IPS DF 4.7 (cell line): Measurements from ENCODE around the gene TCF4.

ENCODE experiments used
- DNase-seq: peaks from one replicate; pipeline ENCODE4 v3.0.0-alpha.2; 2013; ENCODE audit warnings: low spot score; ENCODE audit errors: extremely low read depth

Gene TCF4

DNA sequence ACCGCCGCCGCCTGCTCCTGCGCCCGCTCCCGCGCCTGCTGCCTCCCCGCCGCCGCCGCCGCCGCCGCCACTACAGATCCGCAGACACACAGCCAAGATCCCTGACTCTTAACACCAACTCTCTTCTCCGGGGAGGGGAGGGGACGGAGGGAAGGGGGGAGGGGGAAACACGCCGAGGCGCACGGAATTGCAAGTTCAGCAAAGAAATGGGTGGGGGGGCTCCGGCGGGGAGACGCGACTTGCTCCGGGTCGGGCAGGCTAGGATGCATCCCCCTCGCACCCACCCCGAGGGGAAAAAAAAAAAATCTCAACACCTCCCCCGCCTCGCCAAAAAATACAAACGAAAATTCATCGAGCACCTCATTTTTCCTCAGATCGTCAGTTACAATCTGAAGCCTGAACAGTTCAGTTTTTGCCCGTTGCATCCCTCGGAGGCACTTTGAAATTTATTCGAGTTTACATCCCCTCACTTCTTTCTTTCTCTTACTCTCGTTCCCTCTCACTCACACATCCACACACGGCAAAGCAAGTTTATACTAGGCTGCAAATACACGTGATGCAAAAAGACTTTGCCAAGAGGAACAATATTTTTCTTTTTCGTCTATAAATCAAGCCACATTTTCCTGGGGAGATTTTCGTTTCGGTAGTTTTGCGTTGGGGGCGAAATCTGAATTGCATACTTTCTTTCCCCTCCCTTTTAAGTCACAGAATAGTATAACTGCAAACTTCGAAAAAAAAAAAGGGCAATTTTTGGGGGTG is at the start of gene TCF4:
TSS of gene TCF4 (minus strand) at position 82 of the 759 bp plus-strand sequence. CDS start 1,076 bp downstream, outside the sequence.
- no peak for DNase-seq

DNA sequence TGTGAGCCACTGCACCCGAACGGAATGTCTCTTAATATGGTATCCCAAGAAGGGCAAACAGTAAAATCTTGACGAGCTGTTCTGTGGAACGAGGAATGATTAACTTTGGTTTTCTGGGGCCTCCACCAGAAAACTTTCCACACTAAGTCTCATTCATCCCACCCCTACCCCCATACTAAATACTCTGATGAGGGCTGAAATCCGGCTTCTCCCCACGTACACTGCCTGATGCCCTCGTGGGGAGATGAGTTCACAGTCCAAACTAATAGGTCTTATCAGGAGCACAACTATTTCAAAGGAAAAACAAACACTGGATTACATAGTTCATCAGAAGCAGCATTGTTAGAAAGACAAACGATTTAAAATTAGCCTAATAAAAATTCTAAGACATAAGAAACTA is 49.2 kb upstream of the TCF4 start:
- DNase-seq, result no peak

DNA sequence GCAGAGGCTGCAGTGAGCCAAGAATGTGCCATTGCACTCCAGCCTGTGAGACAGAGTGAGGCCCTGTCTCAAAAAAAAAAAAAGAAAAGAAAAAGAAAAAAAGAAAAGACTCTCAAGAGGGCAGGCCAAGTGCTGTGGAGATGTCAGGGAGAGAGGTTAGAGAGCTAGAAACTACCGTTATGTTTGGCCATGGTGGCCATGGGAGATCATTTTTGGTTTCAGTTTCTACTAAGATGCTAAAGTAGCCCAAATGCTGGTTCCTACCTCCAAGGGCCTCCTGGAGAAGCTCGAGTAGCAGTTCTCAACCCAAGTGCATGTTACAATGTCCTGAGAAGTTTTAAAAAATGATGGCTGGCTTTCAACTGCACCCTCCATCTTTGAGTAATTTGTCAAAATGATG is 47.4 kb upstream of the TCF4 start:
- no peak for DNase-seq

DNA sequence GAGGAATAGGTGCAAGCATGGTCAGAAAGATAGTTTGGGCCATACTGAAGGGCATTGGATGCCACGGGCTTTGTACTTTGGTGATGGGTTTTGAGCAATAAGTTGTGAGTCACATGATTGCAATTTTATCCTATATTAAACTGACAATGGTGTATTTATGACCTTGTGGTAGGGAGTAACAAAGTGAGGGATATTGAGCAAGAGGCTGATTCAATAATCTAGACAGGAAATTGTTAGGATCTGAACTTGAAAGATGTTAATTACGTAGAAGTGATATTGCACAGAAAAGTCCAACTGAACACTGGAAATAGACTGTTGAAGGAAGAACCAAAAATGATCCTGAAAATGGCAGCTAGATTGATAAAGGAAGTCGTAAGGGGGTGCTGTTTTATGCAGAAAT is 46.6 kb upstream of the TCF4 start:
- no peak for DNase-seq

DNA sequence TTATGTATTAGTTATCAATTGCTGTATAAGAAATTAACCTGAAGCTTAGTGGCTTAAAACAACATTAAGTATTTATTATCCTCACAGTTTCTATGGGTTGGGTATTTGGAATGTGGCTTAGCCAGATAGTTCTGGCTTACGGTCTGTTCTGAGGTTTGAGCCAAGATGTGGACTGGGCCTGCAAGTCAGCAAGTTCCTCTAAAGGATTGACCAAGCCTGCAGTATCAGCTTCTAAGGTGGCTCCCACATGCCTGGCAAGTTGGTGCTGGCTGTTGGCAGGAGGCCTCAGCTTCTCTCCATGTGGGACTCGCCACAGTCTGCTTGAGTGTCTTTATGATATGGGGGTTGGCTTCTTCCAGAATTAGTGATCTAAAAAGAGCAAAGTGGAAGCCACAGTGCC is 45.0 kb upstream of the TCF4 start:
- no peak for DNase-seq

DNA sequence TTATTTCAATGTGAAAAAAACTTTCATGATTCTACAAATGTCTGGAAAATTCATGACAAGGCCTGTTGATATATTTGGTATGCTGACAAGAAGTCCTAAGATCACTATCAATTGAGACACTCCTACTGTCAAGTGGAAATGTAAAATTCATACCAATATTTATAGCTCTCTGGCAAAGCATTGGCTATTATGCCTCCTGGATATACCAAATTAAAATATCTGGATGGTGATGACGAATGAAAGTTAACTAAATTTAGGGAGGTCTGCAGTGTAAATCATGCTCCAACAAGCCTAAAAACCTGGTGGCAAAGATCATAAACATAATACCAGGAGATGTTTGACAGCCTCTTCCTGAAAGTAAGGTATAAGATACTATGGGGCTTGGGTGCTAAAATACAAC is 41.1 kb upstream of the TCF4 start:
- no peak for DNase-seq

DNA sequence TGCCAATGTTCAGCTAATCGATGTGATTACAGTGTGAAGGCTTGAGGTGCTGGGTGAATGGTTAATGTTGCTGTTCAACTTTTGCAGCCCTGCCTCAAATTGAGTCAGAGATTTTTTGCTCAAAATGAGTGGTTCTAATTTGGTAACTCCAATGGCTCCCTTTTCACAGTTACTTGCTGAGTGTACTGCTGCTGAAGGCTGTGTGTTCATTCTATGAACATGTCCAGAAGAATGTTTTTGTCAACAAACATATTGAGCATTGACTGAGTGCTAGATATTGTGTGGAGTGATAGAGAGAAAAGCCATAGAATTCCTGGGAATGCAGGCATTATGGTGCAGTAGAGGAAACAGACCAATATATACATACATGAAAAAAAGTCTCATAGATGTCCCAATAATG is 39.0 kb upstream of the TCF4 start:
- DNase-seq, result no peak

DNA sequence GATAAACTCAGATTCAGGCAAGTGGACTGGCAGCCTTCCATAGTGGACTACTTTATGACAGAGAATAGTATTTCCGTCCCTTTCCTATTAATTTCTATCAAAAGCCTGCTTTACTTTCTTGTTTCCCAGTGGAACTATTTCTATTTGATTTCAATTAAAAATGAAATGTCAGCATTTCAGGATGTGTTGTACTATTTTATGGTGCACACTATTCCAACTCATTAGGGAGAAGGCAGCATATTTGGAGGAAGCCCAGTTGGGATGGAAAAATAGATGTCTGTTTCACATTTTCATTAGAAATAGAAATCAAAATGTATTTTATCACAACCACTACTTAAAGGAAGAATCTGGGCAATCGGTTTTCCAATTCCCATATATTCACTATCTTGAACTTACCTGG is 37.9 kb upstream of the TCF4 start:
- DNase-seq, result no peak

DNA sequence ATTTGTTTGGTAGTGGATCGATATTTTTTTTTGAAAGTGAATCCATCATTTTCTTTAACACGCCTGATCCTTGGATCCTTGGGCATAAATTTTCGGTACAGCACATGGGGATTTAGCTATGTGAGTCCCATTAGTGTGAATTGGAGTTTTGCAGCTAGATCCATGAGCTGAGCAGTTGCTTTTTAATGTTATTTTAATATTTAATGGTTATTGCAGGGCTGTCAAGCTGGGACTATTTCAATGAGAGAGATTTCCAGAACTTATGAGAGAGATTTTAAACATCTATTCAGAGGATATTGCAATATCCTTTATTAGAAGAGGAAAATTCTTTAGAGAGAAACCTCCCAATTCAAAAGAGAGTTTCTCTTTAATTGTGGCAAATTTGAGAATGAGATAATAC is 35.6 kb upstream of the TCF4 start:
- no peak for DNase-seq

DNA sequence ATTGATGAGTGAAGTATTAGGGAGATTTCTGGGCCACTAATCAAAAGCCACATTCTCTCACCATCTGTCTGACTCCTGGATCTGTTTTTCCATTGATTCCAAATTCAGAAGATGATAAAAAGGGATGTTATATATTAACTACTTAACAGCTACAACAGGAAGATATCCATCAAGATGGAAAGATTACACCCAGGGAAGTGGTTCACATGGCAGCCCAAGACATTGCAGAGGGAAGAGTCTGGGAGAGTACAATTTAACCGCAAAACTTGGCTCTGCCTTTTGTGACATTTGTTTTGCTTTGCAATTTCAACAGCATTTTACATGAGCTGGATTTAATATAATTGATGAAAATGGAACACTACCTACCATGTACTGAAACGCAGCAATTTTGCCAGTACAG is 22.5 kb upstream of the TCF4 start:
- no peak for DNase-seq

DNA sequence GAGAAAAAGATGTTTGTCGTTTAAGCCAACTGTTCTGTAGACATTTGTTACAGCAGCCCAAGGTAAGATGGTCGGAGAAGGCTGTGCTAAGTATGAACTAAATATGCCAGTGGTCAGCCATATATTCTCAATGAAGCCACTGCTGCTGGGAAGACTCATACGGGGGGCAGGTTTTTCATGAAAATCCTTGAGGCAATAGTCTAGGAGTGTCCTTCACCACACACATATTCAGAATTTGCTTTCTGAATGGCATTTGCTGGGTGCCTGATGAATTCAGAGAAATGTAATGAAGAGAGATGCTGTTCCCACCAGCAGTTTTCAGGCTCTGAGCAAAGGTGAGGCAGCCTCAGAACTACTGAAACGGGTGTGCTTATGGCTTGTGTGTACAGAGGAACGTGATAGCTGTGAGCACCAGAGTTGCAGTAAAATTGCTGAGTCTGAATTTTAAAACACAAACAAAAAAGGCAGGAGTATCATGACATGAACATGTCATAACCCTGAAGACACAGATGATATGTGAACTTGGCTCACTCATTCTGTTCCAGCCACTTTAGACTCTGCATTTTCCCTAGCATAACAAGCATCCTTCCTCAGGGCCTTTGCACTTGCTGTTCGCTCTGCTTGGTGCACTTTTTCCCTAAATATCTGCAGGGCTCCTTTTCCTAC is 21.3 kb upstream of the TCF4 start:
- DNase-seq, result no peak

DNA sequence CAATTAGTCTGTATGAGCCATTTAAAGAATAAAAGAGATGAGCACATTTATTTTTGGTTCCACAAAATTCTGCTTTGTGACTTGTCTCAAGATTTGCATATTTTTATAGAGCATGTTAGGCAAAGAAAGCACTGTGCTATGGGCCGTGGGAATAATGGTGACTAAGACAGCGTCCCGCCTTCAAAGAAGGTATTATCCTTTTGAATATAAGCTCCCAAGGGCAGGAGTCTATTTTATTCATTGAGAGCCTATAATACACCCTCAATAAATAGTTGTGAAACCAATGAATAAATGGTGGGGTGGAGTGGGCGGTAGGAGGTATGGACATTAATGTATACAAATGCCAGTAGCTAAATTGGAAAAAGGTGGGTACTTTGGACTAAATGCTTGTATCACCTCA is 20.5 kb upstream of the TCF4 start:
- no peak for DNase-seq

DNA sequence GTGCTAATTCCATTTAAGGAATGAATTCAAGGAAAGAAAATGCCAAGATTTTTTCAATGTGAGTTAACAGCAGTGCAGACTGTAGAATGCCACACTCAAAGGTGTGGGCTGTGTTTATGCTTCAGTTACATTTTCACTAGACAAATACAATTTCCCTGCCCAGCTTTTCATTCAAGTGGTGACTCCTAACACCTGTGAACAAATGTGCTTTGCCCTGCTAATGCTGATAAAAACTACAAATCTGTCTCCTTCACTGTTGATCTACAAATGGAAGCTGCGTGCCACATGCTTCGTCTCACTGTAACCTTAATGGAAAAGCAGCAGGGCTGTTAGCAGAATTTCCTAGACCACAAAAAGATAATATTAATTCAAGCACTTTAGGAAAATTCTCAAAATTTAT is 19.8 kb upstream of the TCF4 start:
- no peak for DNase-seq

DNA sequence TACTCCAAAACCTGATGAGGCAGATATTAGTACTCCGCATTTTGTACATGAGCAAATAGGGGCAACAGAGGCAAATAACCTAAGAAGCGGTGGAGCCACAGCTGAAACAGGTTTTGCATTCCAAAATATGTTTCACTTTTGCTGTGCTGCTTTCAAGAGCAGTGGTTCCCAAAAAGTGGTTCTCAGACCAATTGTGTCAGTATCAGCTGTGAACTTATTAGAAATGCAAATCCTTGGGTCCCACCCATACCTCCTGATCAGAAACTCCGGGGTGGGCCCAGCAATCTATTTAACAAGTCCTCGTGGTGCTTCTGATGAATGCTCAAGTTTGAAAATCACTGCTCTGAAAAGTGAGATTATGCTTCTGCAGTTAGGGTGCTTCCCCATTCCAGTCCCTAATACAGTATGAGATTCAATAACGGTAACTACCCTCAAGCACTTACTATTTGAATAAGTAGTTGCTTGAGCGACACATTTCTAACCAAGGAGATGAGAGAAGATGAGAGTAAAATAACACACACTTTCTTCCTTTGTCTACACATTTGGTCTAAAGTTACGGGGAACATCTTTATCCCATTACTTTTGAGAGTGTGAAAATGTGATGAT is 17.8 kb upstream of the TCF4 start:
- no peak for DNase-seq

DNA sequence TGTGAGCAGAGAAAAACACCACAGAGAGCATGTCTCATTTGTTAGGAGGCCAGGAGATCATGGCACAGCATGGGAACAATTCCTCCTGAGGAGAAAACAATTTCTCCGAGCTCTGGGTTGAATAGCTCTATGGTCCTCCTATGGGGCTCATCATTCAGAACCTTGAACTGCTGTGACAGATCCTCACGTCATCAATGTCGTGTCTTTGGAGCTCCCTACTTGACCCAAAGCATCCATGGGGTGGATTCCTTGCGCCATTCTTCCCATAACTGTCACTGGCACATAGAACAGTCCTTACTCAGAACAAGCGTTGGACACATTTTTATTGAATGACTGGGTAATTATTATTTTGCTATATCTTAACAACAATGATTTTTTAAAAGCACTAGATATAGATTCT is 15.8 kb upstream of the TCF4 start:
- DNase-seq, result no peak

DNA sequence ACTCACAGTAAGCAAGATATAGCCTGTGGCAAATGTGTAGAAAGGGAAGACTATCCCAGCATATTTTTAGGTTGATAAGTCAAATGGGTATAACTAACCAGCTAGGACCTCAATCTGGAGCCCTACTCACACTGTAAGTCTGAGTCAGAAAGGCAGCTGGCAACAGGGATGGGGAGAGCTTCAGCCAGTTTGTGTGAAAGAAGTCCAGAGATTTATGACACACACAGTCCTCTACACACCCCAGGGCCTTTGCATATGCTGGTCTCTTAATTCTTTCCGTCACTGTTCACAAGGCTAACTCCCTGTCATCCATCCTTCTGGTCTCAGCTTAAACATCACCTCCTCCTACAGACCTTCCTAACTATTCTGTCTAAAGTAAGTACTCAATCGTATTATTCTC is 5.9 kb upstream of the TCF4 start:
- no peak for DNase-seq

DNA sequence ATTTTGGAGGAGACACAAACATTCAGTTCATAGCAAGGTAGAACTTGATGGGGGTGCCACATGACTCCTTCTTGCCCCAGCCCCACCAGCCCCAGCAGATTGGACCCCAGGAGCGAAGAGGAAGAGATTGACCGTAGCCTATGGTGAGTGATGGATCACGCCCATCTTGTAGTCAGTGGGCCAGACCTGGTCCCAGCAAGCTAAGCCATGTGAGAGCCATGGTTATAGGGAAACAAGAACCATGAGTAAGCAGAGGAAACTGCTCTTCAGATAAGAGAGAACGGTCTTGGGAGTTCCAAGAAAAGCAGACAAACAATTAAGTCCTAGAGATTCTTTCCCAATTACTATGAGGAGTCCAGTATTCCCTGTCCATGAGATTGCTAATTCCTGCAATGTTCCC is 4.6 kb upstream of the TCF4 start:
- no peak for DNase-seq

DNA sequence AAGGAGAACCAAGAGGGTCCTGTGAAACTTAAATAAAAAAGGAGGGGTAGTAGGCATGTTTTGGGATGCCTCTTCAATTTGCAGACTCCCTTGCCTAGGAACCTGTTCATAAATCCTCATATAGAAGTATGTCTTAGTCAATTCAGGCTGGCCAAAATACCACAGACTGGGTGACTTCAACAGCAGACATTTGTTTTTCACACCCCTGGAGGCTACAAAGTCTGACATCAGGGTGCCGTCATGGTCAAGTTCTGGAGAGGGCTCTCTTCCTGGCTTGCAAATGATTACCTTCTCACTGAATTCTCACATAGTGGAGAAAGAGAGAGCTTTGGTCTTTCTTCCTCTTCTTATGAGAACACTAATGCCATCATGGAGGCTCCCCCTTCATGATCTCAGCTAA is 4.1 kb upstream of the TCF4 start:
- no peak for DNase-seq

DNA sequence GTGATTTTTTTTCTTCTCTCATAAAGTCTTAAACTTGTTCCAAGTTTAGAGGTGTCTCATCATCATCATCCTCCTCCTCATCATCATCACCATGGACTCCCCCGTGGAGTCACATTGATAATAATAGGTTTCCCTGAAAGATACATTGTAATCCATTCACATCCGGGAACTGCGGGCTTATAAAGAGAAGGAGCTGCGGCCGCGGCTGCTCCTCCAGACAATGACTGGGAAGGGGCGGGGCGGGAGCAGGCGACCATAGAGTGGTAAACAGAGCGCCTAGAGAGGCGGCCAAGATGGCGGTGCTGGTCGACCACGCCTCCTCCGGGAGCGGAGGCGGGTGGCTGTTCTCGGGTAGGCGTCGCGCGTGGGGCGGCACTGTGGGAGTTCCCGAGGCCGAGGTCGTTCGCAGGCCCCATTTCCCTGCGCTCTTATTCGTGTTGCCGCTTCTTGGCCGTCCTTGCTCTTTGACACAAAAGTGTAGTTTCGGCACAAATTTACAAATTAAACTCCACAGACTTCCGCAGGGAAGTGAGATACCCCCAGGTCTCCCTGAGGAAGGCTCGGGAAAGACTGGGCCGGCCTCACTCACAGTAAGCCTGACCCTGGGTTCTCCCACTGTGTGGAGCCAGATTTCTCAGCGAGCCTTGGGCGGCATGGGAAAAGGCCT is 1.8 kb upstream of the TCF4 start:
- no peak for DNase-seq

DNA sequence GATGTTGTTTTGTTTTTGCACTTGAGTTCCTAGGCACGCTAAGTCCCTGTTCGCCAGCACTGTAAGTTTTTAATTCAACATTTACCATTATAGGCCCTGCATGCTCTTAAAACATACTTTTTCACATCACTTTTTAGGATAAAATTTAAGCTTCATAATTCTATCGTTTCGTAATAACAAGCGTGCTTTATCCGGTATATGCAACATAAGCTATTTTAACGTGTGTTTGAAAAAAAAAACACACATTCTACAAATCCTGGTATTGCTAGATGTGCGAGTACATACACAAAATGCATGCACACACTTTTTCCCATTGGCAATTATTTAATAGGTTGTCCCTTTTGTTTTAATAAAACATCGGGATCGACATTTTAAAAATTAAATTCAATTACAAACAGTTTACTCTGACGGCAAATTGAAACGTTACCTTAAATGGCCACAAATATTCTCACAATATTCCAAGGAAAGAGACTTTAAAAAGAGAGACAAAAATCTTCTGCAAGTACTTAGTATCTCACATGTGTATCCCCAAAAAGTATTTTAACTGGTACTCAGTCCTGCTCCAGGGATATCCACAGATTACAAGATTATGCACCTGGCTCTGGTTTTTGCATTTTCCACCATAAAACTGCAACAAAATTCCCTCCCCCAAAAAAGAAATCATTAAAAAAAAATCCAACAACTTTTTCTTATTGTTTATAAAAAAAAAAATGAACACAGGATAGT is 1.0 kb upstream of the TCF4 start:
- DNase-seq, result no peak

DNA sequence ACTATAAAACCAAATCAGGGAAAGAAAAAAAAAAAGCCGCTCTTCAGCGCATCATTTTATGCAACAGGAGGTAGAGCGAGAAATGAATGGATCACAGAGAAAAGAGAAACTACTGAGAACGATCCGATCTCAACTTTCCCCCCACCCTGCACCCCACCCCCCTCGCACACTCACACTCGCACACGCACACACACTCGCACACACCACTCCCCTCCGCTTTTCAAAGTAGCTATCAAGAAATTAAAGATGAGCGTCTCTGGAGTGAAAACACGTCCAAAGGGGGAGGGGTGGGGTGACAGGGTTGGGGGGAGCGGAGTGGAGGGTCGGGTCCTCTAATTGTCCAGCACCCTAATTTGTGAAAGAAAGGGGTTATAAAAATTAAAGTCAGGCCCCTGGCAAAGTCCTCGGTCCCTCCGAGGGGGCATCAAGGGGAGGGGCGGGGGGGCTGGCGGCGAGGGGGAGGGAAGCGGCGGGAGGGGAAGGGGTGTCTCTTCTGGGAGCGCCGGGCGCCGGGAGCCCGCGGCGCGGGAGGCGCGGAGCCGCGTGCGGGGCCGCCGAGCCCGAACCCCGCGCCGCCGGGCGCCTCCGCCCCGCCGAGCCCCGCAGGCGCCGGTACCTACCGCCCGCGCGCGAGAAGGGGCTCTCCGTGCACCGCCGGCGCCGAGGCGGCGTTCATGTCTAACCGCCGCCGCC is 428 bp downstream of the TCF4 start:
- DNase-seq, result no peak
